Caco-2 (cell line): Measurements from ENCODE around the gene BRAT1. TPM values are rescaled to one million over a fixed set of nuclear protein-coding genes. Genes with fewer than 3 reads are reported as not detected.
A peak's percentile ranks its signal among the peaks of the same experiment; 100 is the strongest.
"Not testable (repeated sequence)": the region's sequence is repeated elsewhere in the genome, so short reads cannot be mapped to it uniquely, and the experiment has no call there.

Experiments
- BruUV-seq: library from RNA; stranded (reverse); fragments of 400-500 nt; replicated peaks from 2 replicates; lab custom pipeline; 2021; lab: Mats Ljungman, UMichigan
- CTCF ChIA-PET: fragments of 300-600 bp; sonication (Branson Sonifier 250); formaldehyde crosslinking; loops from one replicate; lab custom pipeline; 2022; ENCODE audit warnings: antibody characterized with exemption; lab: Charles Lee
- POLR2A ChIA-PET: fragments of 300-600 bp; sonication (Branson Sonifier 250); formaldehyde crosslinking; loops from one replicate; lab custom pipeline; 2022; ENCODE audit warnings: antibody characterized with exemption; lab: Charles Lee
- DNase-seq, 2 experiments: peaks; one replicate each; pipeline versions ENCODE4 v3.0.0 to v3.0.0-alpha.2; 2020 to 2022
- H3K27me3 ChIP-seq: replicated peaks from 2 replicates; pipeline ENCODE4 v1.6.0; 2011; ENCODE audit warnings: low read length; ENCODE audit not compliant: control insufficient read depth, insufficient read depth
- H3K36me3 ChIP-seq: 2 replicates; pipeline ENCODE4 v1.5.1; 2011; ENCODE audit warnings: low read length; ENCODE audit not compliant: control insufficient read depth, insufficient read depth
- H3K4me1 ChIP-seq: fragments of 250-450 bp; sonication (Bioruptor Pico); 2 replicates; pipeline ENCODE4 v1.5.1; 2020; ENCODE audit warnings: mild to moderate bottlenecking
- H3K4me3 ChIP-seq: 2 replicates; pipeline ENCODE4 v1.5.1; 2011; ENCODE audit warnings: low read depth, mild to moderate bottlenecking, control low read depth, low read length
- H3K9me3 ChIP-seq: fragments of 250-450 bp; sonication (Bioruptor Pico); 2 replicates; pipeline ENCODE4 v1.5.1; 2020; ENCODE audit warnings: mild to moderate bottlenecking, moderate library complexity
- H3K27ac Mint-ChIP-seq: one replicate; pipeline ENCODE4 v1.8.0; 2022; ENCODE audit warnings: mixed read lengths; ENCODE audit not compliant: unreplicated experiment
- H3K27me3 Mint-ChIP-seq: one replicate; pipeline ENCODE4 v1.8.0; 2022; ENCODE audit warnings: mixed read lengths; ENCODE audit not compliant: insufficient read depth, unreplicated experiment
- H3K36me3 Mint-ChIP-seq: one replicate; pipeline ENCODE4 v1.8.0; 2022; ENCODE audit warnings: mild to moderate bottlenecking, mixed read lengths; ENCODE audit not compliant: insufficient read depth, unreplicated experiment
- H3K4me1 Mint-ChIP-seq: one replicate; pipeline ENCODE4 v1.8.0; 2022; ENCODE audit warnings: low read depth, mixed read lengths; ENCODE audit not compliant: unreplicated experiment
- H3K4me3 Mint-ChIP-seq: one replicate; pipeline ENCODE4 v1.8.0; 2022; ENCODE audit warnings: mild to moderate bottlenecking, moderate library complexity, mixed read lengths; ENCODE audit not compliant: unreplicated experiment
- H3K9me3 Mint-ChIP-seq: one replicate; pipeline ENCODE4 v1.8.0; 2022; ENCODE audit warnings: mixed read lengths; ENCODE audit not compliant: unreplicated experiment
- CTCF ChIP-seq, 2 experiments: fragments of 200-600 bp in 1 of 2; IDR thresholded peaks; 1 replicate in 1 of 2; 2 replicates in 1 of 2; pipeline versions ENCODE4 v1.5.1 to v1.8.0; 2011 to 2022; ENCODE audit warnings: antibody characterized with exemption in 1 of 2, control low read depth in 1 of 2, inconsistent platforms in 1 of 2, low read depth in 1 of 2, low read length in 1 of 2, mild to moderate bottlenecking in 1 of 2, moderate library complexity in 1 of 2; ENCODE audit not compliant: insufficient read depth in 1 of 2, severe bottlenecking in 1 of 2, unreplicated experiment in 1 of 2
- intact Hi-C: fragments of 100-400 bp; cut with micrococcal nuclease; formaldehyde crosslinking; loops from one replicate; pipeline ENCODE4 v1.10.0; 2022; ENCODE audit not compliant: unreplicated experiment
- total RNA-seq: library from RNA; stranded (reverse); gene quantifications from 2 replicates; pipeline ENCODE4 v1.2.3, GENCODE V29; 2022

The BRAT1 gene
- total RNA-seq, 1 experiment from 2014 or later, result 33.5 TPM

DNA sequence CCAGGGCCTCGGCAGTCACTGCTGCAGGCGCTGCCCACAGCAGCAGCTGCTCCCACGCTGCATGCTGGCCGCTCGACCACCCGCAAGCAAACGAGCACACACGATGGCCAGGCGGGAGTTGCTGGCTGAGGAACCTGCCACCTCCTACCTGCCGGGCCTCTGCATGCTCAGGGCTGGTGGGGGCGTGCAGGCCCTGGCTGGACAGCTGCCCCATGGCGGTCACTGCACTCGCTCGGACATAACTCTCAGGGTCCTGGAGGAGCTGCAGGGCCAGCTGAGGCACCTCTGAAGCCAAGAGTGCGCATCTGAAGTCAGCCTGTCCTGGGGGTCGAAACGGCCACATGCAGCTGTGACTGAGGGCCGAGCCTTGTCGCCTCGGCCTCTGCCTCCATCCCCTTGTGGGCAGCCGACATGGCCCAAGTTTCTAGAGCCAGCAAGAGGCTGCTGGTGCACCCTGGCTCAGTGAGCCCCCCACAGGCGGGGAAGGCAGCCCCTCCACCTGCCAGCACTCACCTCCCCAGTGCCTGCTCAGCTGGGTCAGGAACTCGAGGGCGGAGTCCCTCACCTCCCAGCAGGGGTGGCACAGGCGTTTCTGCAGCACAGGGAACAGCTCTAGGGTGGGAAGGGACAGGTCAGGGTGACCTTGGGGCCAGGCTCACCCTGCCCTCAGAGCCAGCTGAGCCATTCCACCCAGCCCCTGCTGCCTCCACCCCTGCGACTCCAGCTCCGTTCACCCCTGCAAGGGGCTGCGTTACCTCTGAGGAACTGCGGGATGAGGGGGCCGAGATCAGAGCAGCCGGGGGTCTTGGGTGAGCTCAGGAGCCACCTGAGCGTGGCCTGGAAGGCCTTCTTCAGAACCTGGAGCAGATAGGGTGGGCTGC lies 16.1 kb downstream of the BRAT1 start:
- no peaks in the 10 kb centered on the region for H3K4me1 Mint-ChIP-seq
- H3K4me3 ChIP-seq, result no peak overlapping the region
- no peak overlapping the region for H3K27ac Mint-ChIP-seq
- no peaks in the 10 kb centered on the region for H3K9me3 ChIP-seq
- no peaks in the 10 kb centered on the region for H3K27me3 ChIP-seq
- H3K4me3 Mint-ChIP-seq, result no peak overlapping the region
- H3K27me3 Mint-ChIP-seq, result no peaks in the 10 kb centered on the region
- intact Hi-C loops, result no loop called here
- DNase-seq, result no peak
- peaks cover 12% of the 10 kb centered on the region for H3K36me3 Mint-ChIP-seq
- no TSS peak for BruUV-seq
- no peaks in the 10 kb centered on the region; the same call in none of the 2 replicates for H3K36me3 ChIP-seq
- no peaks in the 10 kb centered on the region for H3K4me1 ChIP-seq
- TF ChIP-seq CTCF (IDR thresholded peaks at IDR 0.05; ENCODE audit: insufficient read depth in 1 of 2, low read depth in 1 of 2, low read length in 1 of 2, severe bottlenecking in 1 of 2, unreplicated experiment in 1 of 2), result no peak
- POLR2A ChIA-PET, result no interaction called here
- CTCF ChIA-PET, result interaction anchor here (0.6 kb wide), 2 partner anchors 28 to 552 kb away, joined by 3 read pairs; no protein-coding TSS in a partner anchor
- H3K9me3 Mint-ChIP-seq, result no peaks in the 10 kb centered on the region

GRCh38 chr7:2537981-2538851 lies 17.1 kb downstream of the BRAT1 start:
- Mint-ChIP-seq H3K4me1 (no peaks in the 10 kb centered on the region), H3K9me3 (no peaks in the 10 kb centered on the region), H3K4me3 (no peak overlapping the region), H3K36me3 (peaks cover 8% of the 10 kb centered on the region), H3K27ac (no peak overlapping the region), H3K27me3 (no peaks in the 10 kb centered on the region)
- H3K4me3 ChIP-seq, result no peak overlapping the region
- H3K27me3 ChIP-seq, result no peaks in the 10 kb centered on the region
- H3K4me1 ChIP-seq, result no peaks in the 10 kb centered on the region
- TSS peak; percentile 51 for BruUV-seq
- no peaks in the 10 kb centered on the region for H3K9me3 ChIP-seq
- CTCF ChIA-PET, result no interaction called here
- TF ChIP-seq CTCF (IDR thresholded peaks at IDR 0.05; ENCODE audit: insufficient read depth in 1 of 2, low read depth in 1 of 2, low read length in 1 of 2, severe bottlenecking in 1 of 2, unreplicated experiment in 1 of 2), result peak in 1 of 2 experiments; percentile 12
- POLR2A ChIA-PET, result no interaction called here
- intact Hi-C loops, result no loop called here
- no peaks in the 10 kb centered on the region; the same call in none of the 2 replicates for H3K36me3 ChIP-seq
- peak in 1 of 2 experiments; percentile 46 for DNase-seq

DNA sequence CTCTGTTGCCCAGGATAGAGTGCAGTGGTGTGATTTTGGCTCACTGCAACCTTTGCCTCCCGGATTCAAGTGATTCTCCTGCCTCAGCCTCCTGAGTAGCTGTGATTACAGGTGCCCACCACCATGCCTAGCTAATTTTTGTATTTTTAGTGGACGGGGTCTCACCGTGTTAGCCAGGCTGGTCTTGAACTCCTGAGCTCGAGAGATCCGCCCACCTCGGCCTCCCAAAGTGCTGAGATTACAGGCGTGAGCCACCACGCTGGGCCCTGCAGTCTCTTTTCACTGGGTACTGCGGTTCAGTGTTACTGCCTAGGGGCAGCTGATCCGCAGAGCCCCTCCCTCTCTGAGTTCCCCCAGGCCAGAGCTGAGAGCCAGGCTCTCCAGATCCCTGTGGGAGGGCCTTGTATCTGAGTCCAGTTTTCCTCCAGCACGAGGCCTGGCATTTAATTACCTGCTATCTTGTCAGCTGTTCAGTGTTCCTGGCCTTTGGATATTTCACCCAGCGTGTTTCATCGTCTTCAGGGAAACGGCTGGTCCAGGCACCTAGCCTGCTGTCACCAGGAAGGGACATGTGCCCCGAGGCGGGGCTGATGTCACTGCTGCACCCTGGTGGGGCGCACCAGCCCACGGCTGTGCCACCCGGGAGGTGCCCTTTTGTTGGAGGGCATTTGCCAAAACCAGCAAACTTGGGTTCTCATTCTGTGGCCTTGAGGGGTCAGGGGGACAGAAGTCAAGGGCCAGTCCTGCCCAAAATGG lies 19.3 kb downstream of the BRAT1 start:
- H3K27me3 ChIP-seq, H3K9me3 Mint-ChIP-seq, H3K36me3 Mint-ChIP-seq, DNase-seq, H3K4me1 ChIP-seq, intact Hi-C loops, H3K4me1 Mint-ChIP-seq, H3K27me3 Mint-ChIP-seq, H3K4me3 Mint-ChIP-seq, BruUV-seq, H3K9me3 ChIP-seq, POLR2A ChIA-PET, H3K27ac Mint-ChIP-seq, H3K36me3 ChIP-seq, H3K4me3 ChIP-seq: not testable (repeated sequence)
- CTCF ChIA-PET, result interaction anchor here (0.6 kb wide), 1 partner anchor 32 kb away, joined by 3 read pairs; no protein-coding TSS in a partner anchor

DNA sequence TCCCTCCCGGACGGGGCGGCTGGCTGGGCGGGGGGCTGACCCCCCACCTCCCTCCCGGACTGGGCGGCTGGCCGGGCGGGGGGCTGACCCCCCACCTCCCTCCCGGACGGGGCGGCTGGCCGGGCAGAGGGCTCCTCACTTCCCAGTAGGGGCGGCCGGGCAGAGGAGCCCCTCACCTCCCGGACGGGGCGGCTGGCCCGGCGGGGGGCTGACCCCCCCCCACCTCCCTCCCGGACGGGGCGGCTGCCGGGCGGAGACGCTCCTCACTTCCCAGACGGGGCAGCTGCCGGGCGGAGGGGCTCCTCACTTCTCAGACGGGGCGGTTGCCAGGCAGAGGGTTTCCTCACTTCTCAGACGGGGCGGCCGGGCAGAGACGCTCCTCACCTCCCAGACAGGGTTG lies 21.1 kb downstream of the BRAT1 start:
- H3K27me3 Mint-ChIP-seq, H3K4me1 Mint-ChIP-seq, H3K27ac Mint-ChIP-seq, intact Hi-C loops, POLR2A ChIA-PET, H3K9me3 ChIP-seq, CTCF ChIA-PET, H3K9me3 Mint-ChIP-seq, H3K27me3 ChIP-seq, BruUV-seq, DNase-seq, H3K36me3 Mint-ChIP-seq, H3K4me3 ChIP-seq, H3K36me3 ChIP-seq, H3K4me3 Mint-ChIP-seq: not testable (repeated sequence)
- peaks cover 19% of the 10 kb centered on the region for H3K4me1 ChIP-seq

GRCh38 chr7:2533566-2533965 lies 21.8 kb downstream of the BRAT1 start:
- CTCF ChIA-PET, POLR2A ChIA-PET, H3K4me1 Mint-ChIP-seq, H3K27me3 ChIP-seq, H3K4me3 ChIP-seq, DNase-seq, H3K36me3 ChIP-seq, H3K27me3 Mint-ChIP-seq, H3K36me3 Mint-ChIP-seq, H3K9me3 Mint-ChIP-seq, intact Hi-C loops, H3K9me3 ChIP-seq, H3K4me3 Mint-ChIP-seq, H3K27ac Mint-ChIP-seq, BruUV-seq: not testable (repeated sequence)
- peaks cover 26% of the 10 kb centered on the region for H3K4me1 ChIP-seq
